HG03045 (cell line): ENCODE data around the gene POU6F2.

Experiments
- ATAC-seq: cut with Tn5 transposase; IDR thresholded peaks from one replicate; pipeline ENCODE4 v1.9.1; 2021; ENCODE audit warnings: mild to moderate bottlenecking, moderate library complexity; ENCODE audit not compliant: unreplicated experiment

POU6F2 gene

DNA sequence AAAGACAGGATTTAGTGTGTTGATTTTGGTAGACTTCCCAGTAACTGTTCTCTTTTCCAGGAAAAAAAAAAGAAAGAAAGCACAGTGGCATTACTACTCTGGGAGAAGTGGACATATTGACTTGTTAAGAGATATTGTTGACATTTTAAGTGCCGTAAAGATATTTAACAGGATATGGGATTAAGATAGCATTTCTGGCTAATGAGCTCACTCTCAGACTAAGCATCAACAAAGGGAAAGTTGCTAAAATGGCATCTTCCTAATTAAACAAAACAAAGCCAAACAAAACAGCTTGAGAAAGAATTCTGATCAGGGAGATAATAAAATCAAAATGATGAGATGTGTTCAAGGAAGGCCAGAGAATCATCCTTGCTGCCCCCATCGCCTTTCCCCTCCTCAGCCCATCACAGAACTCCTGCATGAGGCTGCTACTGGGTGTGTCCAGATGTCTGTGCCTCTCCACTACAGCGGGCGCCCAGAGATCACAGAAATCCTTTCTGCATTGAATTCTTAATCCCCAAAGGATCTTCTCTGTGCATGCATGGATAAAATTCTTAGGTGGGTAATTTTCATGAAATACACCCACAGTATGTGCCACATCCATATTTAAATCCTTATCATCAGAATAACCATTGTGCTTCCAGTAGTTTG is 270.5 kb downstream of the POU6F2 start:
- ATAC-seq = no peak

DNA sequence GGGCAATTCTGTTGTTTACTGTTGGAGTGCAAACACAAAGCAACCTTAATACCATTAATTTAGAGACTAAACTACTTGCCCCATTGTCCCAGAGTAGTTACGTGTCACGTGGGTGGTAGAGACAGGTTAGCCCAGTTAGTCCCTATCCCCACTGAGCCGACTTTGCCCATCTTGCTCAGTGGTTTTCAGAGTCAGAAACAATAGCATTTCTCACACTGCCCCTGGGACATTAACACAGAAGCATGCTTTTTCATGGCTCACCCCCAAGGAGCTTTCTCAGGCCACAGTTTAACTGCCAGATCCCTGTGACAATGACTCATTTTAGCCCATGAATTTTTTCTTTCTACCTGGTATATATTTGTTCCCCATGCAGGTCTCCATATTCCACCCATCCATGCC is 271.0 kb downstream of the POU6F2 start:
- no peak for ATAC-seq

DNA sequence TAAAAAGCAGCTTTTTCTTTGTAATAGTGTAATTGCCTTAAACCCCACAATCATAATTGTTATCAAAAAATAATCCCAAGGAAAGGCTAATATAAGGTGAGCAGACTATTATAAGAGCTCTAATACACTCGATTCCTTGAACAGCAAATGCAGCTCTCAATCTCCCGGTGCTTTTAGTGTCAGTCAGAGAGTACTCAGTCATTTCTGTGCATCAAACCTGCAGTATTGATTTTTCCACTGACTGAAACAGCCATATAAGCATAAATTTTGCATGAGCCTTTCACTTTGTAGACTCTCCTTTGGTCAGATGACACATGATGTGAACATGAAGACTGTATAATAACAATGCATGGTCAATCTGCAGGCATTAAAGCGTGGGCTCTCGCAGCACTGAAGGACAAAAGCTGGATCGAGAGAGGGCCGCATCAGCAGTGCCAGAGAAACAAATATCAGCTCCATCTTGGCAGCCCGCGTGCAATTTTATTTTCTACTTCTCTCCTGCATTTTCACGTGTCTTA is 272.0 kb downstream of the POU6F2 start:
- ATAC-seq = no peak

DNA sequence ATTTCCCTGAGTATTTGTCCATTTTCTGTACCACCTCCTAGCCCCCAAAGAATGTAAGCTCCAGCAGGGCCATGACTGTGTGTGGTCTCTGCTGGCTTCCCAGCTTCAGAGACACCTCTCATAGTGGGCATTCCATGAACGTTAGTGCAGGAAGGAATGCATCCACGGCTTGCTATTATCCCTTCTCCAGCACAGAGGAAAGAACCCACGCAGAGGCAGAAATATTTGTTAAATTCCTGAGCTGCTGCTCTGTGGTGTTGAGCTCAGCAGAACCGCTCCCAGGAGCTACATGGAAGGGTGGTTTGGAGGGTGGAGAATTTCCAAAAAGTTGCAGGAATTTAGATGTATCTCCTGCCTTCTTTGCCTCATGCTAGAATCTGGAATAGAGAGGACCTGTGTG is 275.2 kb downstream of the POU6F2 start:
- no peak for ATAC-seq

DNA sequence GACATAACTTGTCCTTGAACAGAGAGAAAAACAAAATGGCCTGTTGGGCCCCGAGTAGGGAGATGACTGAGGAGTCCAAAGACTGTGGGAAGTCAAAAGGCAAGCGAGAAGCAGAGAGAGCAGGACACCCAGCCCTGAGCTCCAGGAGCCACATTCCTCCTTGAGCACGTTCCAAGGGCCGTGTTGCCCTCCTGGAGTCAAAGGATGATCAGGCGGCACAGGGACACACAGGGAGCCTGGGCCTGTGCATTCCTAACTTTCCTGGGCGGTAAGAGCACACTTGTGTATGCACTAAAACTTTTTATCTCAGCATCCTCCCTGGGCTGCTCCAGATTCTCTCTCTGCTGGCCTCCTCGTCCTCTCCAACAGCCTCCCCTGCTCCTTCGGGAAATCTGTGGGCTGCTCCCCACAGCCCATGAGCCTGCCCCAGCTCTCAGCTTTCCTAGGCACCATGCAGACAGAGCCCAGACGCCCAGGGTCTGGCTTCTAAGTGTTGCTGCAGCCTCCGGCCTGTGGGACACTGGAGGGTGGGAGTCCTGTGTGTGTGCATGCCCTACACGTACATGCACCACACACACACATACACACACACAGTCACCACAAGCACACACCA is 281.8 kb downstream of the POU6F2 start:
- ATAC-seq = no peak

DNA sequence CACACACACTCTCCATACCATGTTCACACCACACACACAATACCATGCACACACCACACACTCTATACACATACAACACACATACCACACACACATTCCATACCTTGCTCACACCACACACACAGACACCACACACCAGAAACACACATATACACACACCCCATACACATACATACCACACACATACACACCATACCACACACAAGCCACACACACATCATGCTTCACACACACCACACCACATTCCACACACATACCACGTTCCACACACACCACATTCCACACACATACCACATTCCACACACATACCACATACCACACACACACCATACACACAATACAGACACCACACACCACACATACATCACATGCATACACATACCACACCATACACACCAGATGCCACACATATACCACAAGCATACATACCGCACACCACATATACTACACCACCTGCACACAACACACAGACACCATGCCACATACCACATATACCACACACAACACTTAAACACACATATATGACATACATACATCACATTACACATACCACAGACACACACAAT is 282.7 kb downstream of the POU6F2 start:
- no peak for ATAC-seq

DNA sequence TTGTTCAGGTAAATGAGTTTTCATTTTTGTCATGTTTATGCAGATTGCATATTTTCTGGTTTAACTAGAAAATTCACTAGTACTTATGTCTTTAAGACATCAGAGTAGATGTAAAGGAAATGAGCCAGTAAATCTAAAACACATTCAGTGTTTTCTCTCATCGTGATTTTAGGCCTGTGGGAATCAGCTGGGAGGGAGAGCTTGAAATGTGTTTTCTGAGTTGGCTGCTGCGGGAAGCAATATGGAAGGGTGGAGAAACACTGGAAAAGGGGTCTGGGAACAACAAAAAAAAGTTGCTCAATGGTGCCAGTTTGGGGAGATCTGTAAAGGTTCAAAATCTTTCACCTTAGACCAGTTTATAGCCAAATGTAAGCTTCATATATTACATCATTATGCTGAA is 284.1 kb downstream of the POU6F2 start:
- no peak for ATAC-seq

DNA sequence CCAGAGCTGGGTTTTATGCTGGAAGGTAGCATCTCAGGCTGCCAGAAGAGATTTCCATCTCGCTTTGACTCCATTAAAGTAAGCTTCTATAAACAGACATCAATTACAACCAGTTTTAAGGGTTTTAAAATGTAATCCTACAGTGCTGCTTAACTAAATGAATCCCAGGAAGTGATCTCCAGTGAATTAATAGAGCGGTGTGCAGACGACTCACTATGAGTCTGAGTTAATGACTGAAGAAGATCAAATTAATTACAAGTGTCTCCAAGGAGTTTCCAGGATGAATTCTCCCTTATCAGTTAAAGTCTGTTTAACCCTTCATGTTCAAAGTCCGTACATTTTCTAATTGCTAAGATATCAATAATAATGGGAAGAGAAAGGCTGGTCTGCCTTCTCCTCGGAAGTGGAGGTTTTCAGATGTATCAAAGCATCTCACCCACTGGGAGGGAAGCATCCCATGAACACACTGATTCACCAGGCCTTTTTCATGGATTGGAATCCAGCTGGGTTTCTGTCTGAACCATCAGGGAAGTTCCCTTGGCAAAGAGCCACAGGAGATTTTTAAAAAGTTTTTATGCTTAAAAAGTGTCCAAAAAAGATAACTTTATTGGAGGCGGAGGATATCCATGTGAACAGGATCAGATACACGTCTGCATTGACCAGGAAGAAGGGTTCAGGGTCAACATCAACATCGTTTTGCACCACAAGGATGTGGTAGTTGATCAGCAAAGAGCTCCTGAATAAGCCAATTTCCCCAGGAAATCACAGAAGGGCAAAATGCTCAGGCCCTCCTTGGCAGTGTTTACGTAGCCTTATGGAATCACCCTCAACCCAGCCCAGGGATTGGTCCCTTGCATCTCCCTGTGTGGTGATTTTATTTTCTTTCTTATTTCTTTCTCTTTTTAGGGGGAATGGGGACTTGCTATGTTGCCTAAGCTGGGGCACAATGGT is 288.2 kb downstream of the POU6F2 start:
- ATAC-seq = no peak

DNA sequence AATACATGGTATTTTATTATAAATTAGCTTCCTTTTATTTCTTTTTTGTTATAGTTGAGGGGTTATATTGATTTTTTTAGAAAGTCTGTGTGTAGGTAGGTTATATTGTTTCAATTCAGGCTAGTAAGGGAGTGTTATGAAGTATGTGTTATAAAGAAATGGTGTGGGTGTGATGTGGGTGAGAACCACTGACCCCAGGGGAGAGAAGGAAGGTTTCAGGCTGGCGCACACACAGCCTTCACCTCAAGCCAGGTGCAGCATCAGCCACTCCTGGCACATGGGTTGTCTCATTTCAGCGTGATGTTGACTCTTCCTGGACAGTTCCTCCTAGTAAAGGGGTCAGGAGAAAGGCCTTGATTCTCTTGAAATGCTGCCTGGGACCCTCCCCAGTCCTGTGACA is 291.3 kb downstream of the POU6F2 start:
- ATAC-seq = no peak

DNA sequence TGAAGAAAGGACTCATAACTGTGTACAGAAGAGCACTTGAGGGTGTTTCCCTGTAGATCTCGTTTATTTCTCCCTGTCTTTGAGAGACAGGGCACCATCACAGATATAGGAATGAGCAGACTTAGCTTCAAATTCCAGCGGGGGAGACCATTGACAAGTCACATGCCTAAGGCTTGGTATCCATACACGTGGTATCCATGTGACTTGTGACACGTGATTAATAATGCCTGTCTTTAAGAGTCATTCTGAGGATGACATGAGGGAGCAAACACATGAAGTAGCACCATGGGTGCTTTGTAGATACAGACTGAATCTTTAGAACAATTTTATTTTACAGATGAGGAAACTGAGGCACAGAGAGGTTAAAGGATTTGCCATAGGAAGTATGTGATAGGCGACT is 292.3 kb downstream of the POU6F2 start:
- no peak for ATAC-seq

DNA sequence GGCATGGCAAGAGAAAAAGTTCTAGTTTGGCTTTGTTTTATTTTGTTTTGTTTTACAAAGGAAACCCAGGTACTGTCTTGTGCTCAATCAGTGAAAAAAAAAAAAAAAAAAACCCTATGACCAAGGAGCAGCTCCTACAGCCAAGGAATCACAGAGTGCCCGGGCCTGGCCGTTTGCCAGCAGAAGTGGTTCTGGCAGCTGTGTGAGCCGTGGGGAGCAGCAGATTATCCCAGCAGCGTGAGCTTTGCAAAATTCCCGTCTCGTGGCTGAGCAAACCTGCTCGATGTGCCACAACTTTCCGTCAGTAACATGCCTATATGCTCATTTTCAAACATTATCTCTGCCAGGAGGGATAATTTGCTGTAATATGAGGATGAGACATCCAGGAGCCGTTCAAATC is 293.7 kb downstream of the POU6F2 start:
- ATAC-seq = no peak

DNA sequence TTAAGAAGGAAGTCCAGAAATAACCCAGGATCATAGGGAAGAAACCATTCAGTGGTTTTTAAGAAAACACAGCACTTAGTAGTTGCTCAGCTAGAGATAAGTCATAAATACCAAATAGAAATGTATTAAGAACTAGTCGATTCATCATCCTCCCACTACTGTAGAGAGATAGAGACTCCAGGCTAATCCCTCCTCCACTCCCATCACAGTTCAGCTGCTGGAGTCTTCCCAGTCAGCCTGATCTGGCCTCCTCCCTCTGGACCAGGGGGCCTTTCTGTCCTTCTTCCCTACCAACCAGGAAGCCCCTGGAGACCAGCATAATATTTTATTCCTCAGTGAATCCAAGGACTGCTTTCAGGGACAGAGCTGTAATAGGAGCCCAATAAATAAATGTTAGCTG is 294.4 kb downstream of the POU6F2 start:
- ATAC-seq = no peak

DNA sequence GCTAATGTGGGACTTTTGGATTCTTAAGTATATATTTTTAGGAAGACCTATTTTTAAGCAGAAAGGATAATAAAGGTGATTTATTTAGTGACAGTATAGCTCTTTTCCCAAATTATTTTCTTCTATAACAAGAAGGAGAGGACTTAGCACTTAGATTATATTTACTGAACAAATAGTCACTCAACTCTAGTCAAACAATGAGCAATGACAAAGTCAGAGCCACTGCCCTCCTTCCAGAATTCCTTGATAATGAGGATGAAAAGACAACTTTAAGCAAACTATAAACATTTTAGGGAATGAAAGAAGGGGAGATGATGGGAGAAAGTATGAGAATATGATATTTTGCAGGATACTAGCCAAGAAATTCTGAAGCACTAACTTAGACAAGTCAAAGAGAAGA is 295.0 kb downstream of the POU6F2 start:
- ATAC-seq = no peak

DNA sequence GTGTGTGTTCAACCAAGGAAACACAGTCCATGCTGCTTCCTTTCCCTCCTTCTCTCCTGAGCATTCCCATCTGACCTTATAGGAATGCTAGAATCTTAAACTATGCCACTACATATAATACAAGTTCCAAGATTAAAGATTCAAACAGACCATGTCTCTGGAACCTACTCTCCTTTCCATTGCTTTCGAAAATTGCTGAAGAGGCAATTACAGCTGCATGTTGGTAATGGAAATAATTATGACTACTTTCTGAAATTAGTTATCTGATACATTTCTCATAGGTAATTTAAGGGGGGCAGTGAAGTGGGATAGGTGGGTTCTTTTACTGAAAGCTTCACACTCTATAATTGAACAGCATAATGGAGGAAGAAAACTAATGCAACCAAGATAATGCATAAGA is 302.6 kb downstream of the POU6F2 start:
- ATAC-seq = no peak

DNA sequence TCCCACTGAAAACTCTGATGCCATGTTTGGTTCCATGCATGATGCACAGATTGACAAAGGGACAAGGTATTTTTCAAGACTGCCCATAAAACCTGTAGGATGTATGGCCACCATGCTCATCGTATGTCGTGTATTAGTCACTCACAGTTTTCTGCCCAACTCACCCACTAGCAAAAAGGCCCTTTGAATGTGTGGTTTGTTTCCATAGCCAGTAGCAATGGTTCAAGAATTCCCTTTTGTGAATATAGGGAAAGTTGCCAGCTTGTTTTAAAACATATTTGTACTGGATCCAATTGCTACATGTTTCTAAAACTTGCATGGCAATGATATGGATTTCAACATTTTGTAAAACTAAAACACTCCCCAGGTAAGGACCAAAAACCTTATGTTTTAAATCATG is 307.5 kb downstream of the POU6F2 start:
- no peak for ATAC-seq

DNA sequence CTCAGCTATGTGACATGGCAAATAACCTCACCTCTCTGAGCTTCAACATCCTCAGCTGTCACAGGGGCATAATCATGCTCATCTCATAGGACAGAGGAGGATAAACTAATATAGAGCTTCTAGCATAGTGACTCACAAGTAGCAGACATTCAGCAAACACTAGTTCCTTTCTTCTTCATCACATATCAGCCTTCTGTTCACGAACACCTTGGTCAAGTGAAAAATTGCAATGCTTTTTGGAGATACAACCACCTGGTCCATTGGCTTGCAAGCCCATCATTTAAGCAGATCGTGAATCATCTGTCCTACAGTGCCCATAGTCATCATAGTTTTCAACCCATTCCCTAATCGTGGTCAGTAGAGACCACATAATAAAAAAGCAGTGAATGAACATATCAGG is 310.6 kb downstream of the POU6F2 start:
- no peak for ATAC-seq

DNA sequence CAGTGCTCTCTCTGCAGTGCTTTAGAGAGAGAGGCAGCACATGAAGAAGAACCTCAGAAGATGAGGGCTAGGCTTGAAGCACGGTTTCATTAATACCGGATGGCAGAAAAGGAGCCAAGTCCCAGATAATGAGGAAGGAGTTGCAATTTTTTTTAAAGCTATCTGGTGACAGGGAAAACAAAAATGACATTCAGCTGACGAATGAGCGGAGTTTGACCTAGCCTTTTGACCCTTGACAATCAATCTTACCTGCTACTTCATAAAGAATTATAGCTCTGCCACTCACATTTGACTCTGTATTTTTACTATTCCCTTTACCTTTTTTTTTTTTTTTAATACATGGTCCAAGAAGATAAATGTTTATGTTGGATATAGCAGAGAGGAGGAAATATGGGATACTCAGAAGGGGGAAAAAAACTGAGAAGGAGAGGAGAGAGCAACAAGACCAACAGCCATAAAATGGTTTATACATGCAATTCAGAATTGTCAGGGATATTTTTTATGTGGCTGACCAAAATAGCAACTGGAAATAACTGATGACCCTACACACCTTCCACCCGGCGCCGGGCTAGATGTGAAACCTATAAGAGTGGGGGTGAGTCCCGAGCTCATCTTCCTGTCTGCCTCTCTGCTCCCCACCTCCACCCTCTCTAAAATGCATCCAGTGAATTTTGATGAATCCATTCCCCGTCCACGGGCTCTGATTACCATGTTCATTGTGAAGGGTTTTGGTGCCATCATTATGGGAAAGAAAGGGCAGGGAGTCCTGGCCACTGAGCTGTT is 314.1 kb downstream of the POU6F2 start:
- ATAC-seq = no peak

DNA sequence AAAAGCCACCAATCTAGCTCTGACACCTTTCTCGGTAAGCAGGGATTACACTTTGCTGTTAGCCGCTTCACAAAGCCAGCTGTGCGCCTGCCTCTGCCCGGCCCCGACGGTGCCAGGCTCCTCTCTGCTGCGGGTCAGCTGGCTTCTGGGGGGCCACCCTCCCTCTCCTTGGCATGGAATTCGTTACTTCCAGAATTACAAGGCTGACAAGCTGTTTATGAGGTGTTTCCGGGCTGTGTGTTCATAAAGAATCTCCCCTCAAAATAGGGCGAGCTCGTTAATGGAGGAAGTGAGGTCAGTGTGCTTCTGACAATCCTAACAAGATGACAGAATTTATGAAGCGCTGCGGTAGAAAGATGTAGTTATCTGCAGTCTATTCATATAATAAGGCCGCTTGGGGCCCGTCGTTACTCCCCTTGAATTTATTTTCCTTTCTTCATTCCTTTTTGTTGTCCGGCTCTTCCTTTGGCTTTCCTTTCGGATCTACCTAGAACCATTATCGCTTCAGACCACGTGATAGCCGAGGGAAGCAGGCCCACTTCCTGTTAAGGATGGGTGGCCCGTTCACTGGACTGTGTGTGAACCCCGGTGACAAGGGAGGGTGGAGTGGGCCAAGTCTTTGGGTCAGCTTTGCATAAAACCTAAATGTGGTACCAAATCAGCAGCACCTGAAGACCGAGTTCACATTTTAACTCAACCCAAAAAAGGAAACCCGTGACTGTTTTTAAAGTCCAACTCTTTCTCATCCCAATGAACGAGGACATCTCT is 315.5 kb downstream of the POU6F2 start:
- ATAC-seq = no peak

DNA sequence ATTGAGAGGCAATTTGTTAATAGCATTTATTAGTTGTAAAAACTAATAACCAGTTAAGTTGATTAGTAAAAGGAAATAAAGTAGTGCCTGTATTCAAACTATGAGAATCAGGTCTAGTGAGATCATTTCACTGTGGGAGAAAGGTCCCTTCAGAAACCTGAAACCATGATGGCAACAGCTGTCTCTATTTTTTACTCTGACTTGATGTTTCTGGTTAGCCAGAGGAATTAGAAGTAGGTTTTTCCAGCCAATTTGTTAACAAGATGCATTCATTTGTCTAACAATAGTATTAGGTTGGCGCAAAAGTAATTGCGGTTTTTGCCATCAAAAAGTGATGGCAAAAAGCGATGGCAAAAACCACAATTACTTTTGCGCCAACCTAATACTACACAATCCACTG is 316.3 kb downstream of the POU6F2 start:
- no peak for ATAC-seq

DNA sequence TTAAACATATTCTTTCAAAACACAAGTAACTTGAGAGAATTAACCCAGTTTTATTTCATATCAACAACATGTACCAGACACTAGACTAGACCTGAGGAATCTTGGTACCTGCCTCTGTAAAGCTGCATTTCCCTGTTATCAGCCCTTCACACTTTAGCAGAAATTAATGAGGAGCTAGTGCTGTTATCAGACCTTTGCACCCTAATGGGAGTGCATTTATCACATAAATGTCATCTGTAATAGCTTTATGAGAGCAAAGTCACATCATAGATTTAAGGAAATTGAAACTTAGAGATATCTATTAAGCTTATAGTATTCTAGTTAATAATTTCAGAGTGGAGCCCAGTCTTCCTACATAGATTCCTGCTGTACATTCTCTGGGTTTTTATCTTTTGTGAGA is 318.1 kb downstream of the POU6F2 start:
- no peak for ATAC-seq
